PC-9 (cell line): ENCODE results near the gene MLH1. TPM values are rescaled to one million over a fixed set of nuclear protein-coding genes. Genes with fewer than 3 reads are reported as not detected.

Source experiments
- BruUV-seq: library from RNA; stranded (reverse); fragments of 400-500 nt; replicated peaks from 2 replicates; lab custom pipeline; 2021; lab: Mats Ljungman, UMichigan
- CTCF ChIA-PET: fragments of 300-600 bp; sonication (Branson Sonifier 250); formaldehyde crosslinking; loops from one replicate; lab custom pipeline; 2022; ENCODE audit warnings: antibody characterized with exemption; lab: Charles Lee
- POLR2A ChIA-PET: fragments of 300-600 bp; sonication (Branson Sonifier 250); formaldehyde crosslinking; loops from one replicate; lab custom pipeline; 2022; ENCODE audit warnings: antibody characterized with exemption; ENCODE audit not compliant: unreplicated experiment; lab: Charles Lee
- DNase-seq, 2 experiments: peaks; one replicate each; pipeline versions ENCODE4 v3.0.0 to v3.0.0-alpha.2; 2015 to 2022; ENCODE audit warnings: mixed read lengths in 1 of 2
- H2AFZ ChIP-seq: fragments of 200-600 bp; sonication (generic); 2 replicates; pipeline ENCODE4 v1.8.1; 2017; ENCODE audit warnings: antibody characterized with exemption
- H3F3A ChIP-seq: fragments of 200-600 bp; sonication (generic); 2 replicates; pipeline ENCODE4 v1.8.1; 2017; ENCODE audit warnings: antibody characterized with exemption, mild to moderate bottlenecking, low read depth; ENCODE audit not compliant: insufficient read depth
- H3K27ac ChIP-seq: fragments of 200-600 bp; sonication (generic); 2 replicates; pipeline ENCODE4 v1.6.1; 2016; ENCODE audit warnings: mixed run types
- H3K27me3 ChIP-seq: fragments of 200-600 bp; sonication (generic); 2 replicates; pipeline ENCODE4 v1.6.1; 2016; ENCODE audit warnings: low read depth, mixed run types; ENCODE audit not compliant: insufficient read depth
- H3K36me3 ChIP-seq: fragments of 200-600 bp; sonication (generic); 2 replicates; pipeline ENCODE4 v1.6.1; 2016; ENCODE audit warnings: low read depth, mixed run types
- H3K4me1 ChIP-seq: fragments of 200-600 bp; sonication (generic); replicated peaks from 2 replicates; pipeline ENCODE4 v1.6.1; 2016; ENCODE audit warnings: mixed run types; ENCODE audit not compliant: insufficient read depth
- H3K4me2 ChIP-seq: fragments of 200-600 bp; sonication (generic); 2 replicates; pipeline ENCODE4 v1.6.1; 2017; ENCODE audit warnings: mixed run types
- H3K4me3 ChIP-seq: fragments of 200-600 bp; sonication (generic); 2 replicates; pipeline ENCODE4 v1.6.1; 2016; ENCODE audit warnings: mixed run types
- H3K79me2 ChIP-seq: fragments of 200-600 bp; sonication (generic); 2 replicates; pipeline ENCODE4 v1.6.1; 2017; ENCODE audit warnings: low read depth, mixed run types
- H3K9me2 ChIP-seq: fragments of 200-600 bp; sonication (generic); 2 replicates; pipeline ENCODE4 v1.8.1; 2017; ENCODE audit warnings: mild to moderate bottlenecking; ENCODE audit not compliant: insufficient read depth
- H3K9me3 ChIP-seq: fragments of 200-600 bp; sonication (generic); 2 replicates; pipeline ENCODE4 v1.8.1; 2016; ENCODE audit warnings: low read depth; ENCODE audit not compliant: insufficient read depth
- H4K20me1 ChIP-seq: fragments of 200-600 bp; sonication (generic); 2 replicates; pipeline ENCODE4 v1.8.1; 2017; ENCODE audit not compliant: insufficient read depth
- EZH2 ChIP-seq: fragments of 200-600 bp; sonication (generic); IDR thresholded peaks from 2 replicates; pipeline ENCODE4 v1.8.0; 2017; ENCODE audit warnings: antibody characterized with exemption, low read depth
- intact Hi-C: fragments of 100-400 bp; cut with micrococcal nuclease; formaldehyde crosslinking; loops from one replicate; pipeline ENCODE4 v1.10.0; 2022; ENCODE audit not compliant: unreplicated experiment
- total RNA-seq: library from RNA; stranded (reverse); gene quantifications from 2 replicates; pipeline ENCODE4 v1.2.3, GENCODE V29; 2021
- TF ChIP-seq, protein P1 (sequence below): fragments of 200-600 bp; sonication (generic); conservative IDR thresholded peaks from 2 replicates; pipeline ENCODE4 v1.6.1; 2017; ENCODE audit warnings: mixed run types, antibody characterized with exemption, mild to moderate bottlenecking, moderate library complexity

MLH1 gene
- total RNA-seq, 1 experiment from 2014 or later: 30.9 TPM

DNA sequence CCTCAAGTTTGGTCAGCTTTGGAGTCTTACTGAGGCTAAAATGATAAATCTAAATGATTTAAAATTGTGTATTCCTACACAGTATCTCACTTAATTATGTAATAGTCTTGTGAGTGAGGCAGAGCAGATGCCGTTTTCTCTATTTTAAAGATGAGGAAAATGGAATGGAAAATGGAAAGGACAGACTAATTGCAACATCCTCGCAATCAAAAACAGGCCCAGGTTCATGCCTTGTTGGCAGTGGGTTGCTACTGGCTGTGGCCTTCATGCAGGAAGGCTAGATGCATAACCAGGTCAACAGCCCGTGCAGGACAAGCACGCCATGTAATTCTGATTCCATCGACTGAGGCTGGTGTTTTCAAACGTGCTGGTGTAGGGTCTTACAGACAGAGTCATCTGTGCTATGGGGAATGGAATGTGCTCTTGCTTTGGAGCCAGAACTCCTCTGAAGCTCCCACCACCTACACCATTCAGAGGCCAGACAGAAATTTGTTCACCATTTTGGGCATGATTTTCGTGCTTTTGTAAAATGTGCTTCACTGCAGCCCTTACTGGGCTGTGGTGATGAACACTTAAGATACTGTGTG, 37.9 kb downstream of the MLH1 start:
- Histone ChIP-seq H3K4me2 (no peak overlapping the region), H4K20me1 (no peaks in the 10 kb centered on the region), H3K9me2 (no peaks in the 10 kb centered on the region), H3K4me1 (no peaks in the 10 kb centered on the region), H3K27me3 (no peaks in the 10 kb centered on the region), H3K27ac (no peak overlapping the region), H3K79me2 (no peaks in the 10 kb centered on the region), H2AFZ (no peak overlapping the region), H3K4me3 (no peak overlapping the region), H3F3A (no peaks in the 10 kb centered on the region), H3K36me3 (peaks cover 12% of the 10 kb centered on the region), H3K9me3 (no peaks in the 10 kb centered on the region)
- ChIA-PET POLR2A (no interaction called here), CTCF (no interaction called here)
- no TSS peak for BruUV-seq
- no peak for TF ChIP-seq EZH2
- TF ChIP-seq, protein P1, sequence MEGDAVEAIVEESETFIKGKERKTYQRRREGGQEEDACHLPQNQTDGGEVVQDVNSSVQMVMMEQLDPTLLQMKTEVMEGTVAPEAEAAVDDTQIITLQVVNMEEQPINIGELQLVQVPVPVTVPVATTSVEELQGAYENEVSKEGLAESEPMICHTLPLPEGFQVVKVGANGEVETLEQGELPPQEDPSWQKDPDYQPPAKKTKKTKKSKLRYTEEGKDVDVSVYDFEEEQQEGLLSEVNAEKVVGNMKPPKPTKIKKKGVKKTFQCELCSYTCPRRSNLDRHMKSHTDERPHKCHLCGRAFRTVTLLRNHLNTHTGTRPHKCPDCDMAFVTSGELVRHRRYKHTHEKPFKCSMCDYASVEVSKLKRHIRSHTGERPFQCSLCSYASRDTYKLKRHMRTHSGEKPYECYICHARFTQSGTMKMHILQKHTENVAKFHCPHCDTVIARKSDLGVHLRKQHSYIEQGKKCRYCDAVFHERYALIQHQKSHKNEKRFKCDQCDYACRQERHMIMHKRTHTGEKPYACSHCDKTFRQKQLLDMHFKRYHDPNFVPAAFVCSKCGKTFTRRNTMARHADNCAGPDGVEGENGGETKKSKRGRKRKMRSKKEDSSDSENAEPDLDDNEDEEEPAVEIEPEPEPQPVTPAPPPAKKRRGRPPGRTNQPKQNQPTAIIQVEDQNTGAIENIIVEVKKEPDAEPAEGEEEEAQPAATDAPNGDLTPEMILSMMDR: no peak
- intact Hi-C loops: no loop called here
- no peak for DNase-seq

DNA sequence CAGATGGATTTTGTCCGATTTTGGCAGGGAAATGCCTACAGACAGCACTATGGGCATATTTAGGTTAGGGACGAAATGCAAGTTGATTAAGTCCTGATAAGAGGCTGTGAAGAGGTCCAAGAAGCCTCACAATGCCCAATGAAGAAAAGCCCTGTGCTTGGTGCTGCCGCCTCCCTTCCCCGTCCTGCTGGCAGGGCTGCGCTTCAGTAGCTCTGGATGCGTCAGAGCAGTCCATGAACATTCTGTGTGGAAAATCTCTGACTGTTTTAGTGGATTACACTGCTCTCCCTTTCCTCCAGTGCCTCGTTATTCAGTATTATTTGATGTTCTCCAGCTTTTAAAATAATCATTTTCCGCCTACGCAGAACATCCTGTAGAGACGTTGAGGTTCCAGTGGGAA, 39.6 kb downstream of the MLH1 start:
- Histone ChIP-seq H3K4me3 (no peak overlapping the region), H3K27me3 (no peaks in the 10 kb centered on the region), H3K79me2 (no peaks in the 10 kb centered on the region), H3K27ac (no peak overlapping the region), H3F3A (no peaks in the 10 kb centered on the region), H2AFZ (no peak overlapping the region), H3K9me3 (no peaks in the 10 kb centered on the region), H3K36me3 (peaks cover 12% of the 10 kb centered on the region), H4K20me1 (no peaks in the 10 kb centered on the region), H3K4me2 (no peak overlapping the region), H3K9me2 (no peaks in the 10 kb centered on the region), H3K4me1 (no peaks in the 10 kb centered on the region)
- TF ChIP-seq EZH2: no peak
- TF ChIP-seq, protein P1: no peak
- no TSS peak for BruUV-seq
- ChIA-PET POLR2A (no interaction called here), CTCF (no interaction called here)
- intact Hi-C loops: no loop called here
- DNase-seq: no peak

DNA sequence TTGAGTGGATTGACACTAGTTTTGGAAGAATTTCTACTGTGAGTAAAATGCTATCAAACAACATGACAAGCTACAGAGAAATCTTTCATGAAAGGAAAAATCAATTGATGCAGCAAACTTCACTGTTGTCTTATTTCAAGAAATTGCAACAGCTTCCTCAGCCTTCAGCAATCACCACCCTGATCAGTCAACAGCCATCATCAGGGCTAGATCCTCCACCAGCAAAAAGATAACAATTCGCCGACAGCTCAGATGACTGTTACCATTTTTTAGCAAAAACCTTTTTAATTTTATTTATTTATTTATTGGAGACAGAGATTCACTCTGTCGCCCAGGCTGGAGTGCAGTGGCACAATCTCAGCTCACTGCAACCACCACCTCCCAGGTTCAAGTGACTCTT, 44.0 kb downstream of the MLH1 start:
- H3K9me2 ChIP-seq: no peaks in the 10 kb centered on the region
- ChIA-PET CTCF (no interaction called here), POLR2A (no interaction called here)
- TF ChIP-seq EZH2: no peak
- TF ChIP-seq, protein P1: no peak
- no peak overlapping the region for H3K27ac ChIP-seq
- no peak overlapping the region for H3K4me3 ChIP-seq
- H3K36me3 ChIP-seq: peaks cover 4% of the 10 kb centered on the region; the same call in 1 of the 2 replicates
- H3K9me3 ChIP-seq: no peaks in the 10 kb centered on the region
- no peaks in the 10 kb centered on the region for H3K4me1 ChIP-seq
- DNase-seq: no peak
- H3K79me2 ChIP-seq: no peaks in the 10 kb centered on the region
- H3K4me2 ChIP-seq: no peak overlapping the region
- H3K27me3 ChIP-seq: no peaks in the 10 kb centered on the region
- H2AFZ ChIP-seq: no peak overlapping the region
- intact Hi-C loops: no loop called here
- no peaks in the 10 kb centered on the region for H3F3A ChIP-seq
- no TSS peak for BruUV-seq
- H4K20me1 ChIP-seq: no peaks in the 10 kb centered on the region
